Ishikawa (cell line): ENCODE results near the gene RAPSN.

Experiments
- CEBPB ChIP-seq: IDR thresholded peaks from 2 replicates; pipeline ENCODE4 v1.6.1; 2012
- CREB1 ChIP-seq: IDR thresholded peaks from 2 replicates; pipeline ENCODE4 v1.6.1; 2012; ENCODE audit warnings: low read depth
- EGR1 ChIP-seq: IDR thresholded peaks from 2 replicates; pipeline ENCODE4 v1.6.1; 2012
- EP300 ChIP-seq: IDR thresholded peaks from 2 replicates; pipeline ENCODE4 v1.6.1; 2012; ENCODE audit warnings: borderline replicate concordance
- FOXM1 ChIP-seq: IDR thresholded peaks from 2 replicates; pipeline ENCODE4 v1.6.1; 2012; ENCODE audit warnings: low read depth, borderline replicate concordance
- MAX ChIP-seq: IDR thresholded peaks from 2 replicates; pipeline ENCODE4 v1.6.1; 2012
- NFIC ChIP-seq: IDR thresholded peaks from 2 replicates; pipeline ENCODE4 v1.6.1; 2012
- RAD21 ChIP-seq: IDR thresholded peaks from 2 replicates; pipeline ENCODE4 v1.6.1; 2012; ENCODE audit warnings: low read depth
- REST ChIP-seq: IDR thresholded peaks from 2 replicates; pipeline ENCODE4 v1.6.1; 2012; ENCODE audit warnings: low read depth, mild to moderate bottlenecking
- TAF1 ChIP-seq: IDR thresholded peaks from 2 replicates; pipeline ENCODE4 v1.6.1; 2012; ENCODE audit warnings: low read depth, mild to moderate bottlenecking
- TCF12 ChIP-seq: IDR thresholded peaks from 2 replicates; pipeline ENCODE4 v1.6.1; 2012; ENCODE audit warnings: low read depth
- TEAD4 ChIP-seq: IDR thresholded peaks from 2 replicates; pipeline ENCODE4 v1.6.1; 2012
- USF1 ChIP-seq: IDR thresholded peaks from 2 replicates; pipeline ENCODE4 v1.6.1; 2012
- YY1 ChIP-seq: IDR thresholded peaks from 2 replicates; pipeline ENCODE4 v1.6.1; 2012; ENCODE audit warnings: low read depth
- ZBTB7A ChIP-seq: IDR thresholded peaks from 2 replicates; pipeline ENCODE4 v1.6.1; 2012; ENCODE audit warnings: low read depth

RAPSN gene

GRCh38 chr11:47464483-47464882 lies 15.5 kb upstream of the RAPSN start:
- no peak for TF ChIP-seq YY1
- TF ChIP-seq TAF1: no peak
- no peak for TF ChIP-seq CEBPB
- TF ChIP-seq CREB1: no peak
- no peak for TF ChIP-seq USF1

GRCh38 chr11:47461876-47462275 lies 12.9 kb upstream of the RAPSN start:
- TF ChIP-seq TAF1 (no peak), NFIC (no peak), EP300 (no peak), RAD21 (no peak), USF1 (no peak), TCF12 (no peak), FOXM1 (no peak)

- no peak for TF ChIP-seq TCF12
- TF ChIP-seq YY1: no peak
- TF ChIP-seq CEBPB: no peak
- TF ChIP-seq USF1: no peak
- no peak for TF ChIP-seq TAF1
- TF ChIP-seq EP300: no peak
- no peak for TF ChIP-seq RAD21
- TF ChIP-seq EGR1: no peak
- TF ChIP-seq CREB1: no peak
- TF ChIP-seq MAX: no peak
- no peak for TF ChIP-seq ZBTB7A
- no peak for TF ChIP-seq REST
- TF ChIP-seq TEAD4: no peak
- no peak for TF ChIP-seq FOXM1
- no peak for TF ChIP-seq NFIC
These were observed 11.8 kb upstream of the RAPSN start for GRCh38 chr11:47460571-47461235.

GRCh38 chr11:47454258-47454671 lies 5.3 kb upstream of the RAPSN start:
- TF ChIP-seq RAD21 (peak; percentile 77), CEBPB (peak; percentile 68)

GRCh38 chr11:47453365-47453764 lies 4.4 kb upstream of the RAPSN start:
- TF ChIP-seq YY1: no peak
- TF ChIP-seq TCF12: no peak
- no peak for TF ChIP-seq RAD21
- no peak for TF ChIP-seq NFIC
- no peak for TF ChIP-seq CREB1
- TF ChIP-seq MAX: no peak
- TF ChIP-seq TAF1: no peak

- TF ChIP-seq RAD21: no peak
- no peak for TF ChIP-seq CEBPB
- TF ChIP-seq REST: no peak
- TF ChIP-seq NFIC: no peak
- no peak for TF ChIP-seq ZBTB7A
- TF ChIP-seq FOXM1: no peak
- TF ChIP-seq EGR1: no peak
These were observed 3.1 kb upstream of the RAPSN start for GRCh38 chr11:47451990-47452389.

GRCh38 chr11:47451436-47451835 lies 2.5 kb upstream of the RAPSN start:
- TF ChIP-seq EP300 (no peak), TAF1 (no peak), FOXM1 (no peak), REST (no peak), YY1 (no peak), ZBTB7A (no peak), TCF12 (no peak), RAD21 (no peak), USF1 (no peak), MAX (no peak), CREB1 (no peak), EGR1 (no peak), CEBPB (no peak), NFIC (no peak), TEAD4 (no peak)
